Spleen (tissue), 7 donors: ENCODE results near the gene KRT85.

ENCODE experiments used
- POLR2A ChIP-seq, 3 donors: fragments of 450-650 bp; IDR thresholded peaks; one replicate each; pipeline ENCODE4 v1.5.1; 2017; ENCODE audit warnings: antibody characterized with exemption in 3 of 3, mild to moderate bottlenecking in 1 of 3
- POLR2AphosphoS5 ChIP-seq, 3 donors: sonication (generic); formaldehyde crosslinking; IDR thresholded peaks; one replicate each; pipeline ENCODE4 v1.5.1; 2017; ENCODE audit warnings: antibody characterized with exemption in 3 of 3
- TF ChIP-seq, protein P1 (sequence below), 11 experiments: fragments of 200-600 bp in 7 of 11; fragments of 450-650 bp in 4 of 11; sonication (generic) in 4 of 11; IDR thresholded peaks in 8 of 11; conservative IDR thresholded peaks in 3 of 11; 1 replicate in 7 of 11; 2 replicates in 4 of 11; pipeline versions ENCODE4 v1.4.0 to v1.8.0; 2016 to 2021; ENCODE audit warnings: antibody characterized with exemption in 11 of 11, inconsistent platforms in 4 of 11, mild to moderate bottlenecking in 1 of 11
- donor health status: DM: no; HTN: no; CAD: no; lungs with moderate emphysema.
- donor health status: DM: no; HTN: no; CAD: no.
- donor health status: DM: no; HTN: no; CAD: no.

DNA sequence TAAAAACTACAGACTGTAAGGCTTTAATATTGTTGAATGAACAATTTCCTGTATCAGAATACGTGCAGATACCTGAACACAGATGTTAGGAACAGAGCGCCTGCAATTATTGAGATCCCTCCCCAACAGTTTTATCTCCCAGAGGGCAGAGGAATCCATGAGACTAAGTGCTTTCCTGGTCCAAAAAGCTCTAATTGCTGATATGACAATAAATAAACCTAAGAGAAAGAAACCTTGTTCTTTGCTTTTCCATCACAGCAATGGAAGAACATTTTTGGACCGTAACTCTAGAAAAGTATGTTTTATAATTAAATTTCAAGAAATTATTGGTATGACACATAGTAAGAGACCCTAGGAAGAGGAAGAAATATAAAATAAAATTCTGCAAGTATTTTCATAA, 33.1 kb downstream of the KRT85 start:
- TF ChIP-seq POLR2AphosphoS5 (IDR thresholded peaks at IDR 0.05) (no peak), POLR2A (IDR thresholded peaks at IDR 0.05) (no peak)
- TF ChIP-seq, protein P1, sequence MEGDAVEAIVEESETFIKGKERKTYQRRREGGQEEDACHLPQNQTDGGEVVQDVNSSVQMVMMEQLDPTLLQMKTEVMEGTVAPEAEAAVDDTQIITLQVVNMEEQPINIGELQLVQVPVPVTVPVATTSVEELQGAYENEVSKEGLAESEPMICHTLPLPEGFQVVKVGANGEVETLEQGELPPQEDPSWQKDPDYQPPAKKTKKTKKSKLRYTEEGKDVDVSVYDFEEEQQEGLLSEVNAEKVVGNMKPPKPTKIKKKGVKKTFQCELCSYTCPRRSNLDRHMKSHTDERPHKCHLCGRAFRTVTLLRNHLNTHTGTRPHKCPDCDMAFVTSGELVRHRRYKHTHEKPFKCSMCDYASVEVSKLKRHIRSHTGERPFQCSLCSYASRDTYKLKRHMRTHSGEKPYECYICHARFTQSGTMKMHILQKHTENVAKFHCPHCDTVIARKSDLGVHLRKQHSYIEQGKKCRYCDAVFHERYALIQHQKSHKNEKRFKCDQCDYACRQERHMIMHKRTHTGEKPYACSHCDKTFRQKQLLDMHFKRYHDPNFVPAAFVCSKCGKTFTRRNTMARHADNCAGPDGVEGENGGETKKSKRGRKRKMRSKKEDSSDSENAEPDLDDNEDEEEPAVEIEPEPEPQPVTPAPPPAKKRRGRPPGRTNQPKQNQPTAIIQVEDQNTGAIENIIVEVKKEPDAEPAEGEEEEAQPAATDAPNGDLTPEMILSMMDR (IDR thresholded peaks at IDR 0.05 in 8 of 11, conservative IDR thresholded peaks at IDR 0.05 in 3 of 11): no peak
